Measurements from ENCODE around the gene SELENOH.

SELENOH gene

DNA sequence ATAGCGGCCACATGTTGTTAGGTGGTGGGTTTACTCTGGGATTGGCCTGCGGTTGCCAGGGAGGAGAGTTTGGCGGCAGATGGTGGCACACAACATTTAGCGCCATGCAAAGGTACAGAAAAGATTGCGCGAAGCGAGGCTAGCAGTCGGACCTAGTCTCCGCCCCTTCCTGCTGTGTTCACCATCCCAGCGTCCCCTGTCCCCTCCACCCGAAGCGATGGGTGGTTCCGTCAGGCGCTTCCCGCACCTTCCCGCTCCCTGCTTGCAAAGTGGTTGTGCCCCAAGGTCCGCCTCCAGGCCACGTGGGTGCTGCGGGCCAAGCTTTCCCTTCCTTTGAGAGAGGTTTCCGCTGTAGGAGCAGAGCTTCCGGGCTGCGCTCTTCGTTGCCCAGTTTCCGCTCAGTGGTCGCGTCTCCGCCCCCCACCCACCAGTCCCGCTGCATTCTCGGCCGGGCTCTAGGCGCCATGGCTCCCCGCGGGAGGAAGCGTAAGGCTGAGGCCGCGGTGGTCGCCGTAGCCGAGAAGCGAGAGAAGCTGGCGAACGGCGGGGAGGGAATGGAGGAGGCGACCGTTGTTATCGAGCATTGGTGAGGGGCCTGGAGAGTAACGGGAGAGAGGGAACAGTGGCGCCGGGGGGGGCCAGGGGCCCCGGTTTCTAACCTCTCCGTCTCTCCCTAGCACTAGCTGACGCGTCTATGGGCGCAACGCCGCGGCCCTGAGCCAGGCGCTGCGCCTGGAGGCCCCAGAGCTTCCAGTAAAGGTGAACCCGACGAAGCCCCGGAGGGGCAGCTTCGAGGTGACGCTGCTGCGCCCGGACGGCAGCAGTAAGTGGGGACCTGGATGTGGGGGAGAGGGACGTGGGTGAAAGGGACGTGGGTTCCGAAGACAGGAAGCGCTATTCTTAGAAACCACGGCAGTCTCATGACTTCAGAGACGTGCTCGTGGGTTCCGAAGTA is at the start of gene SELENOH:
Gene SELENOH (plus strand): TSS at position 360 of the 955 bp plus-strand sequence. CDS start 105 bp downstream, at position 465.
- in situ Hi-C loops (cut with HindIII; ENCODE audit: low sequenced_read_pairs) = no loop called here

- in situ Hi-C loops (cut with HindIII; ENCODE audit: low sequenced_read_pairs) = no loop called here
Observed at GRCh38 chr11:57698843-57699365, 42.4 kb upstream of the SELENOH start.

DNA sequence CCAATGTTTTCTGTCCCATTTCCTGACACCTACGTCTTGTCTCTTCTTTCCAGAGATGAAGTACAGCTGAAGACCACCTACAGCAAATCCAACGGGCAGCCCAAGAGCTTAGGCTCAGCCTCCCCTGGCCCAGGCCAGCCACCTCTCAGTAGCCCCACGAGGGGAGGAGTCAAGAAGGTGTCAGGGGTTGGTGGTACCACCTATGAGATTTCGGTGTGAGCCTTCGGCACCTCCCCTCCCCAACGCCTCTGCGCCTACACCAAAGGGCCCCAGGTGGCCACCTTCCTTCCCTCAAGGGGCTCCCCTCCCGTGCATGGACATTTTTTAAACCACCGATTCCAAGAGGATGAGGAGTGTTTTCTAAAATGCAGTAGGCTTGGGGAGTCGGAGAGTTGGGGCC is 41.5 kb upstream of the SELENOH start:
- in situ Hi-C loops (cut with HindIII; ENCODE audit: low sequenced_read_pairs) = loop anchor here (25.0 kb wide), 1 partner anchor 112 kb away; no protein-coding TSS in a partner anchor

- in situ Hi-C loops (cut with HindIII; ENCODE audit: low sequenced_read_pairs) = loop anchor here (25.0 kb wide), 1 partner anchor 112 kb away; no protein-coding TSS in a partner anchor
Observed at GRCh38 chr11:57700425-57700824, 40.9 kb upstream of the SELENOH start.

- in situ Hi-C loops (cut with HindIII; ENCODE audit: low sequenced_read_pairs) = loop anchor here (25.0 kb wide), 1 partner anchor 109 kb away; no protein-coding TSS in a partner anchor
Observed at GRCh38 chr11:57703341-57703740, 38.0 kb upstream of the SELENOH start.

- in situ Hi-C loops (cut with HindIII; ENCODE audit: low sequenced_read_pairs) = loop anchor here (25.0 kb wide), 1 partner anchor 107 kb away; no protein-coding TSS in a partner anchor
Observed at GRCh38 chr11:57704932-57705331, 36.4 kb upstream of the SELENOH start.

DNA sequence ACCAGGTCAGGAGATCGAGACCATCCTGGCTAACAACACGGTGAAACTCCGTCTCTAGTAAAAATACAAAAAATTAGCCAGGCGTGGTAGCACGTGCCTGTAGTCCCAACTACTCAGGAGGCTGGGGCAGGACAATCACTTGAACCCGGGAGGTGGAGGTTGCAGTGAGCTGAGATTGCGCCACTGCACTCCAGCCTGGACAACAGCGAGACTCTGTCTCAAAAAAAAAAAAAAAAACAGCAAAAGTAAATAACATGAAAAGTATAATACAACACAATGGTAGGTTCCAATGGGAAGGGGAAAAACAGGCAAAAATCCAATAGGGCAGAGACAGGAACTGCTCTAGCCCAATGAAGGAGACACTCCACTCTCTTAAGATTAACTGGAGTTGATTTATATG is 35.9 kb upstream of the SELENOH start:
- in situ Hi-C loops (cut with HindIII; ENCODE audit: low sequenced_read_pairs) = loop anchor here (25.0 kb wide), 1 partner anchor 107 kb away; no protein-coding TSS in a partner anchor

GRCh38 chr11:57709802-57710367 is 31.4 kb upstream of the SELENOH start:
- in situ Hi-C loops (cut with HindIII; ENCODE audit: low sequenced_read_pairs) = loop anchor here (25.0 kb wide), 1 partner anchor 102 kb away; no protein-coding TSS in a partner anchor

- in situ Hi-C loops (cut with HindIII; ENCODE audit: low sequenced_read_pairs) = loop anchor here (25.0 kb wide), 1 partner anchor 101 kb away; no protein-coding TSS in a partner anchor
Observed at GRCh38 chr11:57711414-57712255, 29.7 kb upstream of the SELENOH start, which contains the start of gene MED19. MED19 (minus strand) TSS chr11:57712215; CDS start chr11:57712179, 36 bp downstream.

GRCh38 chr11:57712256-57713150 is 28.8 kb upstream of the SELENOH start, which contains the start of gene TMX2:
TMX2 (plus strand) TSS chr11:57712593; CDS start chr11:57712619, 26 bp downstream.
- in situ Hi-C loops (cut with HindIII; ENCODE audit: low sequenced_read_pairs) = loop anchor here (25.0 kb wide), 1 partner anchor 100 kb away; no protein-coding TSS in a partner anchor

DNA sequence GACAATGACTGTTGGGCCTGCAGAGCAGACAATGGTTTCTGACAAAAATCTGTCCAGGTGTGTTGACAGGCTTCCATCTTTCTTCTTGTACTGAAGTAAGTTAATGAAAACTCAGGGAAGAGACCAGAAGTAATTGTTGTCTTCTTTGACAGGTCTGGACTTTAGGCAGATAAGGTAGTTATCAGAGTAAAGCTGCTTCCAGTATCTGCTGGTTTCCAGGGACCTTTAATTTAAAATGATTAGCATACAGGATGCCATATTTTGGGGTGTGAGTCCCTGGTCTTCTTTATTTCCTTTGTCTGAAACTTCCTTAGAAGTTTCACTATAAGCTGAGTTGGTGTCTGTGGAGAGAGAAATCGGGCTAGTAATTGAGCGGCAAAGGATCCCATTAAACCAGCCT is 27.5 kb upstream of the SELENOH start:
- in situ Hi-C loops (cut with HindIII; ENCODE audit: low sequenced_read_pairs) = loop anchor here (25.0 kb wide), 1 partner anchor 98 kb away; no protein-coding TSS in a partner anchor

GRCh38 chr11:57716726-57717125 is 24.6 kb upstream of the SELENOH start:
- in situ Hi-C loops (cut with HindIII; ENCODE audit: low sequenced_read_pairs) = loop anchor here (25.0 kb wide), 1 partner anchor 96 kb away; no protein-coding TSS in a partner anchor

DNA sequence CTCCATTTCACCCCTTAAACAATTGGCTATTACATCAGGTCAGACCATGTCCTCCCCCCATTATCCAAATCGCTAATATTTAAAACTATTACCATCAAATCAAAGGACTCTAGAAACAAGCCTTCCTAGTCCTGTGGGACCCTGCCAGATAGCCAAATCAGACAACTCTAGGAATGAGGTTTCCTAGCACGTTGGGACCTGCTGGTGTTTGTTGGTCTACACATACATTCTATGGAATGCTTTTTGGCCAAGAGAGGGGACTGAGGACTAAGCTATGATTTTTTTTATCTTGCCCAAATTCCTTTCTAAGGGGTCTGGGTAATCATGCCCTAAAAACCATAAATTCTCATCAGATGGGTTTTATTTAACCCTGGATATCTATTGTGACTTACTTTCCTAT is 14.1 kb upstream of the SELENOH start:
- in situ Hi-C loops (cut with HindIII; ENCODE audit: low sequenced_read_pairs) = no loop called here

GRCh38 chr11:57728829-57729228 is 12.5 kb upstream of the SELENOH start:
- in situ Hi-C loops (cut with HindIII; ENCODE audit: low sequenced_read_pairs) = no loop called here

DNA sequence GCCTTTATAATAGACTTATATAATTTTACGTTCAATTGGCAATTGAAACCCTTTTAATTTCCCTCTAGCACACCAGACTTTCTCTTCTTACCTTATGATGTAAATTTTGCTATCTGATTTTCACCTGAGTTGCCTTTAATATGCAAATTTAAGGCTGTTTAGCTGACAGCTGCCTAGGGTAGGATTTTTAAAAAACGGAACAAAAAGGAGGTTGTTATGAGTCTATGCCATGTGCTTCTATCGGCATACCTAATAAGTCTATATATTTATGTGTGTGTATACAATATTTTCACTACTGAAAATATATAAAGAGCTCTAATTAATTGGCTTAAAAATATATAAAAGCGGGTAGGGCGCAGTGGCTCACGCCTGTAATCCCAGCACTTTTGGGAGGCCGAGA is 11.8 kb upstream of the SELENOH start:
- in situ Hi-C loops (cut with HindIII; ENCODE audit: low sequenced_read_pairs) = no loop called here

DNA sequence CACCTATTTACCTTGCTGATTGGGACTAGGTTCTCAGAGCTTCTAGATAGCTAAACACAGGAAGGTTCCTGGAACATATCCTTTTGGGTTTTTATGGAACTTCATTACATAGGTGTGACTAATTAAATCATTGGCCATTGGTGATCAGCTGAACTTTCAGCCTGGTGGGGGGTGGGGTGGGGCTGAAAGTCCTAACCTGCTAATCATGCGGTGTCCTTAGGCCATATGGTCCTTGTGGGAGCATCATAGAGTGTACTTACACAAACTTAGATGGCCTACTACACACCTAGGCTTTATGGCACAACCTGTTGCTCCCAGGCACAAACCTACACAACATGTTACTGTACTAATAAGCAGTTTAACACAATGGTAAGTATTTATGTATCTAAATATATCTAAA is 8.6 kb upstream of the SELENOH start:
- in situ Hi-C loops (cut with HindIII; ENCODE audit: low sequenced_read_pairs) = no loop called here

DNA sequence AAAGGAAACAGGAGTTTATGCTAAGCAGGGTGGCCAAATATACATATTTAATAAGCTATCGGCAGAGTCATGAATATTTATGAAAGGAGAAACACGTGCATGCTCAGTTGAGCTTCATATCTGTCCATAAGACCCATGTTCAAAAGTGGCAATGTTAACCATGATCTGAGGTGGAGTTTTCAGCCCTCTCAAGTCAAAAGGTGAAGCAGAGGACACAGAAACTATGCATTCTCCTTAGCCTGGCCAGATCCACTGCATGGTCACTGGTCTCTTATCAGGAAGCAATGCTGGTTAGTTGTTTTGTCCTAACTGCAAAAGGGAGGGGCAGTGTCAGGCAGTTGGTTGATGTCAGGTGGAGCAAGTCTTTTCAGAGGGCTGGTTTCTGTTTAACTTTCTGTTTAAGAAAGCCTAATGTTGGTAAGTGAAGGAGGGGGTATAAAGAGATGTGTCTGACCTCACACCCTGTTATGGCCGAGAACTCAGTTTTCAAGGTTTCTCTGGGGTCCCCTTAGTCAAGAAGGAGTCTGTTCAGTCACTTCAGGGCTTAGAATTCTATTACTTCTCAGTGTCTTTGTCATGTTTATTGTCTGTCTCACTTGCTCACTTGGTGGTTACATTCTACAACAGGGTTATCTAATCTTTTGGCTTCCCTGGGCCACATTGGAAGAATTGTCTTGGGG is 5.5 kb upstream of the SELENOH start:
- in situ Hi-C loops (cut with HindIII; ENCODE audit: low sequenced_read_pairs) = no loop called here

DNA sequence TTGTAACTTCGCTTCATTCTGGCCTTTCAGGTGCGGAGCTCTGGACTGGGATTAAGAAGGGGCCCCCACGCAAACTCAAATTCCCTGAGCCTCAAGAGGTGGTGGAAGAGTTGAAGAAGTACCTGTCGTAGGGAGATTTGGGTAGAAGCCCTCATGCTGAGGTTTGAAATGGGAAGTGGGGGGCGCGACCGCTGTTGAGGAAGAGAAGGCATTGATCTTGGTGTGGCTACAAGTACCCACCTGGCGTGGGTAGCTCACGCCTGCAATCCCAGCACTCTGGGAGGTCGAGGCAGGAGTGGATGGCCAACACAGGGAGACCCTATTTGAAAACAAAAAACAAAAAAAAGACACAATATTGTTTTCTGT is 779 bp downstream of the SELENOH start:
- in situ Hi-C loops (cut with HindIII; ENCODE audit: low sequenced_read_pairs) = no loop called here
